Measurements from ENCODE around the gene PAX2.

DNA sequence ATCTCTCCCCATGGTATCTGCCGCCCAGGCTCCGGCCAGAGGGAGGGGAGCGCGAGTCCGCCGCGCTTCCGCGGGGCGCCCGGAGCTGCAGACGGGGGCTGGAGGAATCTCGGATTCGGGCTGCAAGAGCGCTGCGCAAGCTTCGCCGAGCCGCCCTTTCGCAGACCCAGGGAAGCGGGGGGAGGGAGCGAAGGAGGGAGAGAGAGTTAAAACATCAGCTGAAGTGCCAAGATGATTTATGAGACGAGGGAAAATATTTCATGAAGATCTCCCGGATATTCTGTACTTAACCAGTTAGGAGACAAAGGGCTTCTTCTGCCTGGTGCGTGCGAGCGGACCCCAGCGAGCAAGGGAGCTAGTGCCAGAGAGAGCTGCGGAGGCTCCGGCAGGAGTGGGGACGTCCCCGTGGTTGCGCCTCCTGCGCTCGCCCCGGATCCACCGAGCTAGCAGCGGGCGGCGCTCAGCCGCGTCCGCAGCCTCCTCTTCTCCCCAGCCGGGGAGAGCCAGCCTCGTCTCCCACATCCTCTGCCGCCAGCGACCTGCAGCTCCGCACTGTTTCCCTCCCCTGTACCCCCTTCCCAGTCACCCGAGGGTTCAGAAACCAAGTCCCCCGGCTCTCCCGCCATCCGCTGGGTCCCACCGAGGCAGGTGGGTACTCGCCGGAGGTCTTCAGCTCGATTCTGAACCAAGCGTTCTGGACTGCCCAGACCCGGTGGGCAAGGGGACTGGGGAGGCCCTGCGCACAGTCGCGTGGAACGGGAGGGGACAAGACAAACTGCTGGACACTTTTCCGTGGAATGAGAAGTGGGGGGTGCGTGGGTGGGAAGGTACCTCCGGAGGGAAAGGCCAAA lies 1.0 kb upstream of the PAX2 start:
- no peak for TF ChIP-seq EZH2phosphoT487 (conservative IDR thresholded peaks at IDR 0.05; ENCODE audit: low read length)
- TF ChIP-seq, protein P1, sequence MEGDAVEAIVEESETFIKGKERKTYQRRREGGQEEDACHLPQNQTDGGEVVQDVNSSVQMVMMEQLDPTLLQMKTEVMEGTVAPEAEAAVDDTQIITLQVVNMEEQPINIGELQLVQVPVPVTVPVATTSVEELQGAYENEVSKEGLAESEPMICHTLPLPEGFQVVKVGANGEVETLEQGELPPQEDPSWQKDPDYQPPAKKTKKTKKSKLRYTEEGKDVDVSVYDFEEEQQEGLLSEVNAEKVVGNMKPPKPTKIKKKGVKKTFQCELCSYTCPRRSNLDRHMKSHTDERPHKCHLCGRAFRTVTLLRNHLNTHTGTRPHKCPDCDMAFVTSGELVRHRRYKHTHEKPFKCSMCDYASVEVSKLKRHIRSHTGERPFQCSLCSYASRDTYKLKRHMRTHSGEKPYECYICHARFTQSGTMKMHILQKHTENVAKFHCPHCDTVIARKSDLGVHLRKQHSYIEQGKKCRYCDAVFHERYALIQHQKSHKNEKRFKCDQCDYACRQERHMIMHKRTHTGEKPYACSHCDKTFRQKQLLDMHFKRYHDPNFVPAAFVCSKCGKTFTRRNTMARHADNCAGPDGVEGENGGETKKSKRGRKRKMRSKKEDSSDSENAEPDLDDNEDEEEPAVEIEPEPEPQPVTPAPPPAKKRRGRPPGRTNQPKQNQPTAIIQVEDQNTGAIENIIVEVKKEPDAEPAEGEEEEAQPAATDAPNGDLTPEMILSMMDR (IDR thresholded peaks at IDR 0.05; ENCODE audit: insufficient read depth, low read length, poor library complexity, severe bottlenecking), result no peak
